ENCODE results near the gene TIMELESS. TPM values are rescaled to one million over a fixed set of nuclear protein-coding genes. Genes with fewer than 3 reads are reported as not detected.

TIMELESS gene
- total and polyA plus RNA-seq, 9 of the 15 experiments (the other 6 are each of a cell fraction or from before 2014, with no cell fraction given): 11.9 to 59.2 (median 35.8) TPM

- peak; percentile 92 for TF ChIP-seq CTCFL (IDR thresholded peaks at IDR 0.05; ENCODE audit: borderline replicate concordance, insufficient read depth, low read depth, low read length, poor library complexity, severe bottlenecking)
- TF ChIP-seq FUS (optimal IDR thresholded peaks at IDR 0.05; ENCODE audit: low read depth, low read length): no peak
- peak; percentile 52; the same call in 1 of the 2 replicates for TF ChIP-seq HMGXB4 (CRISPR knock-in tag; IDR thresholded peaks at IDR 0.05)
- TF ChIP-seq STAG1 (CRISPR knock-in tag; IDR thresholded peaks at IDR 0.05; ENCODE audit: borderline replicate concordance): no peak
- TF ChIP-seq THRAP3 (IDR thresholded peaks at IDR 0.05; ENCODE audit: borderline replicate concordance): no peak
- TF ChIP-seq SNAPC5 (CRISPR knock-in tag; IDR thresholded peaks at IDR 0.05): no peak
- no peak for TF ChIP-seq ZFP1 (CRISPR knock-in tag; IDR thresholded peaks at IDR 0.05)
- no peak; the same call in none of the 2 replicates for TF ChIP-seq E2F3 (CRISPR knock-in tag; IDR thresholded peaks at IDR 0.05)
- no peak for TF ChIP-seq ZNF696 (CRISPR knock-in tag; conservative IDR thresholded peaks at IDR 0.05)
- no peak for TF ChIP-seq BCL6 (CRISPR knock-in tag; IDR thresholded peaks at IDR 0.05)
- no peak for TF ChIP-seq ELK1 (CRISPR knock-in tag; IDR thresholded peaks at IDR 0.05)
- TF ChIP-seq FIP1L1 (IDR thresholded peaks at IDR 0.05; ENCODE audit: low read depth, low read length, poor library complexity, severe bottlenecking): no peak
- no peak for TF ChIP-seq SETDB1 (IDR thresholded peaks at IDR 0.05; ENCODE audit: low read length)
- TF ChIP-seq CTBP1 (IDR thresholded peaks at IDR 0.05; ENCODE audit: borderline replicate concordance): peak; percentile 86
- peak; percentile 94 for TF ChIP-seq PHF20 (IDR thresholded peaks at IDR 0.05; ENCODE audit: partially characterized antibody)
- TF ChIP-seq ZNF77 (CRISPR knock-in tag; IDR thresholded peaks at IDR 0.05): no peak
- TF ChIP-seq ZNF140 (CRISPR knock-in tag; IDR thresholded peaks at IDR 0.05): no peak
- no peak for TF ChIP-seq NR2F6 (CRISPR knock-in tag; IDR thresholded peaks at IDR 0.05)
- peak; percentile 42; the same call in 1 of the 2 replicates for TF ChIP-seq TEAD4 (IDR thresholded peaks at IDR 0.05; ENCODE audit: low read length)
- TF ChIP-seq TEAD4 (CRISPR knock-in tag; IDR thresholded peaks at IDR 0.05; ENCODE audit: borderline replicate concordance): no peak
- TF ChIP-seq ZNF766 (CRISPR knock-in tag; conservative IDR thresholded peaks at IDR 0.05): no peak; the same call in 1 of the 2 replicates
- TF ChIP-seq TCF7 (IDR thresholded peaks at IDR 0.05; ENCODE audit: borderline replicate concordance): no peak
- no peak for TF ChIP-seq XRCC4 (IDR thresholded peaks at IDR 0.05; ENCODE audit: extremely low read depth, insufficient read depth, insufficient read length)
Measured at GRCh38 chr12:56468216-56469006, 19.2 kb upstream of the TIMELESS start, which contains the start of gene SPRYD4 (continued).
